Uterus (tissue), 4 donors: ENCODE measurements around the gene ST3GAL6. TPM values are rescaled to one million over a fixed set of nuclear protein-coding genes. Genes with fewer than 3 reads are reported as not detected.
A peak's percentile ranks its signal among the peaks of the same experiment; 100 is the strongest.

Experiments
- DNase-seq, 2 donors: peaks; one replicate each; pipeline ENCODE4 v3.0.0-alpha.2; 2019 to 2020
- H3K27ac ChIP-seq, 2 donors: fragments of 200-600 bp; sonication (generic); 1 replicate in 1 of 2; 2 replicates in 1 of 2; pipeline ENCODE4 v1.5.1; 2016 to 2018
- H3K27me3 ChIP-seq, 2 donors: fragments of 200-600 bp; sonication (generic); one replicate each; pipeline ENCODE4 v1.5.1; 2018 to 2019; ENCODE audit warnings: control low read depth in 1 of 2
- H3K36me3 ChIP-seq, 2 donors: fragments of 200-600 bp; sonication (generic); one replicate each; pipeline ENCODE4 v1.5.1; 2019; ENCODE audit warnings: control low read depth in 1 of 2
- H3K4me1 ChIP-seq, 2 donors: fragments of 200-600 bp; sonication (generic); one replicate each; pipeline ENCODE4 v1.5.1; 2018 to 2019; ENCODE audit warnings: control low read depth in 1 of 2
- H3K4me3 ChIP-seq, 2 donors: fragments of 200-600 bp; sonication (generic); 1 replicate in 1 of 2; 2 replicates in 1 of 2; pipeline ENCODE4 v1.5.1; 2018 to 2019; ENCODE audit warnings: mild to moderate bottlenecking in 1 of 2
- H3K9me3 ChIP-seq, 2 donors: fragments of 200-600 bp; sonication (generic); one replicate each; pipeline ENCODE4 v1.5.1; 2019; ENCODE audit warnings: control low read depth in 1 of 2
- POLR2A ChIP-seq, 2 donors: fragments of 450-650 bp; IDR thresholded peaks; one replicate each; pipeline ENCODE4 v1.6.1; 2016; ENCODE audit warnings: antibody characterized with exemption in 2 of 2, mild to moderate bottlenecking in 1 of 2, moderate library complexity in 1 of 2
- intact Hi-C: fragments of 100-400 bp; cut with DNase I; formaldehyde crosslinking; loops from one replicate; pipeline ENCODE4 v1.15.1; 2023; ENCODE audit warnings: low total_unique reads
- total RNA-seq, 4 donors: library from RNA; depleted of rRNA in 3 of 4; stranded (reverse); fragments of >200 nt in 3 of 4; gene quantifications; one replicate each; pipeline versions ENCODE4 v1.1.0 to v1.2.4, GENCODE V29; 2014 to 2023
- TF ChIP-seq, protein P1 (sequence below), 4 experiments: fragments of 200-600 bp in 2 of 4; fragments of 450-650 bp in 2 of 4; sonication (generic) in 2 of 4; IDR thresholded peaks; one replicate each; pipeline ENCODE4 v1.5.1; 2016 to 2019; ENCODE audit warnings: antibody characterized with exemption in 4 of 4, mild to moderate bottlenecking in 2 of 4, moderate library complexity in 1 of 4
- donor health status: DM: yes; HTN: yes; CAD: no.

ST3GAL6 gene
- total RNA-seq, 4 donors from 2014 or later: 1.8 to 14.9 (median 9.6) TPM

DNA sequence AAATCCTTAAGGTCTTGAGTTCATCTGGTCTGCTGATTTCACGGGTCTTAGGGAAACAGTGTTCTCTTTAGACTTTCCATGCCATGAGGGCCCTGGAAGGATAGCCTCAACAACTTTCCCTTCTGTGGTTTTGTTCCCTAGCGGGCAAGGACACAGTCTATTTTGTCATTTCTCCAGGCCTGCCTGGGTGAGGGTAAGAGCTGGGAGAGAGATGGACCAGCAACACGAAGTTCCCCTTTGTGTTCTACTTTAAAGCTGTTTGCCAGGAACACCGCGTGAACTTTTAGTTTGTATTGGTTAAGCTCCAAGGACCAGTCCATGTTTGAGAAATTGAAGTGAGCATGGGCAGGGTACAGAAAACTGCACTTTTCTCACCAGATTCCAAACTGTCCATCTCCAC, 20.9 kb downstream of the ST3GAL6 start:
- no peak overlapping the region for H3K4me3 ChIP-seq
- no peaks in the 10 kb centered on the region for H3K36me3 ChIP-seq
- H3K27ac ChIP-seq: peak overlapping the region in 1 of 2 donors; percentile 1
- no peaks in the 10 kb centered on the region for H3K27me3 ChIP-seq
- TF ChIP-seq POLR2A (IDR thresholded peaks at IDR 0.05): no peak
- TF ChIP-seq, protein P1, sequence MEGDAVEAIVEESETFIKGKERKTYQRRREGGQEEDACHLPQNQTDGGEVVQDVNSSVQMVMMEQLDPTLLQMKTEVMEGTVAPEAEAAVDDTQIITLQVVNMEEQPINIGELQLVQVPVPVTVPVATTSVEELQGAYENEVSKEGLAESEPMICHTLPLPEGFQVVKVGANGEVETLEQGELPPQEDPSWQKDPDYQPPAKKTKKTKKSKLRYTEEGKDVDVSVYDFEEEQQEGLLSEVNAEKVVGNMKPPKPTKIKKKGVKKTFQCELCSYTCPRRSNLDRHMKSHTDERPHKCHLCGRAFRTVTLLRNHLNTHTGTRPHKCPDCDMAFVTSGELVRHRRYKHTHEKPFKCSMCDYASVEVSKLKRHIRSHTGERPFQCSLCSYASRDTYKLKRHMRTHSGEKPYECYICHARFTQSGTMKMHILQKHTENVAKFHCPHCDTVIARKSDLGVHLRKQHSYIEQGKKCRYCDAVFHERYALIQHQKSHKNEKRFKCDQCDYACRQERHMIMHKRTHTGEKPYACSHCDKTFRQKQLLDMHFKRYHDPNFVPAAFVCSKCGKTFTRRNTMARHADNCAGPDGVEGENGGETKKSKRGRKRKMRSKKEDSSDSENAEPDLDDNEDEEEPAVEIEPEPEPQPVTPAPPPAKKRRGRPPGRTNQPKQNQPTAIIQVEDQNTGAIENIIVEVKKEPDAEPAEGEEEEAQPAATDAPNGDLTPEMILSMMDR (IDR thresholded peaks at IDR 0.05): no peak
- no peaks in the 10 kb centered on the region for H3K9me3 ChIP-seq
- intact Hi-C loops: no loop called here
- no peak for DNase-seq
- no peaks in the 10 kb centered on the region for H3K4me1 ChIP-seq

DNA sequence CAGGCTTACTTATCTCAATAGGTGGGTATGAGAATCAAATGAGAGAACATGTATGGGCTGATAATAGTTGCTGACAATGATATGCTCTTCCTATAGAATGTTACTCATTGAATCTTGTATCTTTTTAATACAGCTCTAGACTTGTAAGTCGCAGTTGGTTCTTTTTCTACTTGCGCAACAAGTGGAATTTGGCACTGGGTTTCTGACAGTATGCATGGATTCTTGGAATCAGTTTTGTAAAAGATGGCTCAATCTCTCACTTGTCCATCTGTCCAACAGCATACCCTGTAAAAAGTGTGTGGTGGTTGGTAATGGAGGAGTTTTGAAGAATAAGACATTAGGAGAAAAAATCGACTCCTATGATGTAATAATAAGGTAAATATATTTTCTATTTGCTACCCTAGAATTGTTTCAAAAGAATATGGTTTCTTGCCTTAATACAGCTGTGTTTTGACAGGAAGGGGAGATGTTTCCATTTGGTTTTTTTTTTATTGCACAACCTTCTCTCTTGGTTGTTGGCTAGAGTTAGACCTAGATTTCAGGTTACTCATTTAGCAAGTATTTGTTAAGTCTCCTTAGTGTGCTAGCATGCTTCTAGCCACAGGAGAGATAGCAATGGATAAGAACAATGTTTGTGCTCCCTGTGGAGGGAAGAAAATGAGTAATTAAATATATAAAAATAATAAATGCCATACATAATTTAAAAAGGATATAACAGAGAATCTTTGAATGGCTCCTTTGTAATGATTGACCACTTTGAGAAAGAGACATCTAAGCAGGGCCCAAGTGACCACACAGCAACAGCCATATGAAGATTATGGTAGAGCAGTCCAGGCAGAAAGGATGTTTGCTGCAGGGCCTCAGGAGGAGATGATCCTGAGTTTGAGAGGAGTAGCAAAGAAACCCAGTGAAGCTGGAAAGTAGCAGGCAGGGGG, 21.8 kb downstream of the ST3GAL6 start:
- Histone ChIP-seq H3K9me3 (no peaks in the 10 kb centered on the region), H3K4me1 (no peaks in the 10 kb centered on the region), H3K27ac (peak overlapping the region in 1 of 2 donors; percentile 28), H3K36me3 (no peaks in the 10 kb centered on the region), H3K4me3 (no peak overlapping the region), H3K27me3 (no peaks in the 10 kb centered on the region)
- TF ChIP-seq, protein P1 (IDR thresholded peaks at IDR 0.05): no peak
- TF ChIP-seq POLR2A (IDR thresholded peaks at IDR 0.05): no peak
- intact Hi-C loops: no loop called here
- no peak for DNase-seq

DNA sequence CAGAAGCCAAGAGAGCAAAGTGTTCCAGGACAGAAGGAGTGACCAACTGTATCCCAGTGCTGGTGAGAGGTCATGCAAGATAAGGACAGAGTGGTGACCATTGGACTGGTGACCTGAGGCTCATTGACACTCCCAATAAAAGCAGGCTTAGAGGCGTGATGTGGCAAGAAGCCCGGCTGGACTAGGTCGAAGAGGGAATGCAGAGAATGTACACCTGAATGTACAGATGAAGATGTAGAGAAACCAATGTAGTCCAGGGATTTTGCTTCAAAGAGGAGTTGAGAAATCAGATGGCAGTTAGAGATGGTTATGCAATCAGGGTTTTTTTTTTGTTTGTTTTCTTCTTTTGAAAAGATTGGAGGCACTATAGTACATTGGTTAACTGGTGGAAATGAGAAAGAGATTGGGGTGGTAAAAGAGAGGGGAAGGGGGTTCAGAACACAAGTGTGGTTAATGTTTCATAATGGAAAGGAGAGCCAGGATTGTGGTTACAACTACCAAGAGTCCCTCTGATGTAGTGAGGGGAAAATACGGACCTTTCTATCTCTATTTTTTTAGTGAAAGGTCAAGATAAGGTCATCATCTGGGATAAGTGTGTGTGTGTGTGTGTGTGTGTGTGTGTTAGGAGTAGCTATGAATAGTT, 23.3 kb downstream of the ST3GAL6 start:
- TF ChIP-seq, protein P1 (IDR thresholded peaks at IDR 0.05): no peak
- no peak for TF ChIP-seq POLR2A (IDR thresholded peaks at IDR 0.05)
- Histone ChIP-seq H3K9me3 (no peaks in the 10 kb centered on the region), H3K27me3 (no peaks in the 10 kb centered on the region), H3K4me1 (no peaks in the 10 kb centered on the region), H3K36me3 (no peaks in the 10 kb centered on the region), H3K27ac (peak overlapping the region in 1 of 2 donors; percentile 28), H3K4me3 (no peak overlapping the region)
- intact Hi-C loops: no loop called here
- DNase-seq: no peak

DNA sequence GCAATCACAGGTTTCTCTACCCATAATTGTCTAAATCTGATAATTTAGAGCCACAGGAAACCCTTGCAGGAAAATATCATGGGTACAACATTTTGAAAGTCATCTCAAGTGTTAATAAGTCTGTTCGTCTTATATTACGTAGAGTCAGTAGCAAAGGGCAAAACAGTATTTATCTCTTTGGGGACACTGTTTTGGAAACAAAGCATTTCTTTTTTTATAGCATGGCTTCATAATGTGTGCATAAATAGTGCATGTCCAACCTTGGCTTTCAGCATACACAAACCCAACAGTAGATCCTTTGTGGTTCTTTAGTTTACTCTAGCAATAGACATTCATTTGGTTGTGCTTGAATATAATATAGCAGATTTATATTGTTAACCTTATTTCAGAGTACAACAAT, 24.0 kb downstream of the ST3GAL6 start:
- no peak overlapping the region for H3K27ac ChIP-seq
- no peaks in the 10 kb centered on the region for H3K9me3 ChIP-seq
- no peak overlapping the region for H3K4me3 ChIP-seq
- no peak for TF ChIP-seq POLR2A (IDR thresholded peaks at IDR 0.05)
- TF ChIP-seq, protein P1 (IDR thresholded peaks at IDR 0.05): no peak
- H3K36me3 ChIP-seq: no peaks in the 10 kb centered on the region
- H3K27me3 ChIP-seq: no peaks in the 10 kb centered on the region
- no peak for DNase-seq
- H3K4me1 ChIP-seq: no peaks in the 10 kb centered on the region
- intact Hi-C loops: no loop called here

DNA sequence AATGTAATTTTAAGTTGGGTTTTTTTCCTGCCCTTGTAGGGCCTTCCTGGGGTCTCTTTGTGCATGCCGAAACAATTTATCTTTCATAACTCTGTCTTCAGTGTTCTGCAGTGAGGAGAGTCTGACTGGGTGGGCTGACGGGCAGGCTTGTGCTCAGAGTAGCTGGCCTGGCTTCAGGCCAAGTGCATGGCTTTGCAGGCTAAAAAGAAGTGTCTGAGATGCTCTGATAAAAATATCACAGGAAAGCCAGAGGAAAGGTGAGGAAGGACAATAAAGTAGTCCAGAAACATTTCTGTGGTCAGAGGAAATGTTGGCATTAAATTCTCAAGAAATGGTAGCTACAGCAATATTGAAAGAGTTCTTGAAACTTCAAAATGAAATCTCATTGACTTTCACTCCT, 25.5 kb downstream of the ST3GAL6 start:
- H3K27me3 ChIP-seq: no peaks in the 10 kb centered on the region
- H3K27ac ChIP-seq: no peak overlapping the region
- DNase-seq: no peak
- no peak for TF ChIP-seq POLR2A (IDR thresholded peaks at IDR 0.05)
- TF ChIP-seq, protein P1 (IDR thresholded peaks at IDR 0.05): no peak
- intact Hi-C loops: no loop called here
- no peak overlapping the region for H3K4me3 ChIP-seq
- H3K36me3 ChIP-seq: no peaks in the 10 kb centered on the region
- H3K9me3 ChIP-seq: no peaks in the 10 kb centered on the region
- H3K4me1 ChIP-seq: no peaks in the 10 kb centered on the region
